CD4-positive, alpha-beta T cell (primary cell): ENCODE results near the gene FNDC3B. TPM values are rescaled to one million over a fixed set of nuclear protein-coding genes. Genes with fewer than 3 reads are reported as not detected.

Source experiments
- ATAC-seq: fragments of 200-7000 bp; cut with Tn5 transposase; one replicate; pipeline ENCODE4 v1.10.0; 2022; ENCODE audit warnings: mild to moderate bottlenecking; ENCODE audit not compliant: poor library complexity
- CTCF ChIA-PET: fragments of 350-600 bp; sonication (Branson Sonifier 250); formaldehyde crosslinking; loops from one replicate; lab custom pipeline; 2021; ENCODE audit warnings: antibody characterized with exemption, inconsistent platforms; lab: Charles Lee
- POLR2A ChIA-PET: fragments of 350-600 bp; sonication (Branson Sonifier 250); formaldehyde crosslinking; loops from one replicate; lab custom pipeline; 2021; ENCODE audit warnings: antibody characterized with exemption, inconsistent platforms; lab: Charles Lee
- DNase-seq, 14 experiments: peaks; one replicate each; pipeline ENCODE4 v3.0.0-alpha.2; 2013 to 2020; ENCODE audit warnings: mixed read lengths in 2 of 14
- H3K27ac ChIP-seq, 2 donors: one replicate each; pipeline versions ENCODE4 v1.5.1 to v1.7.0; 2013; ENCODE audit warnings: low read length in 2 of 2, low read depth in 1 of 2, mild to moderate bottlenecking in 1 of 2
- H3K27me3 ChIP-seq, 2 experiments: 1 replicate in 1 of 2; 2 replicates in 1 of 2; pipeline versions ENCODE4 v1.6.1 to v1.7.0; 2013; ENCODE audit warnings: low read length in 2 of 2, control low read depth in 1 of 2, mild to moderate bottlenecking in 1 of 2, moderate library complexity in 1 of 2; ENCODE audit not compliant: insufficient read depth in 2 of 2, control insufficient read depth in 1 of 2
- H3K36me3 ChIP-seq: one replicate; pipeline ENCODE4 v1.6.1; 2013; ENCODE audit warnings: low read length, control low read depth; ENCODE audit not compliant: insufficient read depth
- H3K4me1 ChIP-seq: one replicate; pipeline ENCODE4 v1.6.1; 2013; ENCODE audit warnings: low read length, control low read depth; ENCODE audit not compliant: insufficient read depth
- H3K4me3 ChIP-seq: one replicate; pipeline ENCODE4 v1.5.1; 2013; ENCODE audit warnings: mild to moderate bottlenecking, low read length, moderate library complexity
- H3K9me3 ChIP-seq, 2 experiments: 1 replicate in 1 of 2; 2 replicates in 1 of 2; pipeline versions ENCODE4 v1.6.1 to v1.7.0; 2013; ENCODE audit warnings: low read length in 2 of 2, mild to moderate bottlenecking in 2 of 2, control low read depth in 1 of 2, moderate library complexity in 1 of 2; ENCODE audit not compliant: control insufficient read depth in 1 of 2, insufficient read depth in 1 of 2
- H3K27ac Mint-ChIP-seq: one replicate; pipeline ENCODE4 v1.8.0; 2020; ENCODE audit warnings: mixed read lengths
- H3K27me3 Mint-ChIP-seq: one replicate; pipeline ENCODE4 v1.8.0; 2021; ENCODE audit warnings: mixed read lengths
- H3K36me3 Mint-ChIP-seq: one replicate; pipeline ENCODE4 v1.8.0; 2021; ENCODE audit warnings: low read depth, mixed read lengths
- H3K4me1 Mint-ChIP-seq: one replicate; pipeline ENCODE4 v1.8.0; 2021; ENCODE audit warnings: low read depth, mixed read lengths
- H3K4me3 Mint-ChIP-seq: one replicate; pipeline ENCODE4 v1.8.0; 2020; ENCODE audit warnings: mild to moderate bottlenecking, mixed read lengths
- H3K9me3 Mint-ChIP-seq: one replicate; pipeline ENCODE4 v1.8.0; 2020; ENCODE audit warnings: mixed read lengths
- CTCF ChIP-seq: fragments of 200-600 bp; IDR thresholded peaks from one replicate; pipeline ENCODE4 v1.8.0; 2022; ENCODE audit warnings: antibody characterized with exemption, mild to moderate bottlenecking
- intact Hi-C, 2 experiments: fragments of 100-400 bp; cut with DNase I in 1 of 2; cut with micrococcal nuclease in 1 of 2; formaldehyde crosslinking; loops; one replicate each; pipeline versions ENCODE4 v1.15.1 to v1.9.0; 2023 to 2025; cut with DNase I, micrococcal nuclease
- total RNA-seq, 174 experiments: library from RNA in 2 of 174; stranded (reverse) in 2 of 174; gene quantifications; one replicate each; pipeline ENCODE4 v1.2.3 and lab custom pipeline; 2021 to 2026

The FNDC3B gene
- total RNA-seq, 2 experiments from 2014 or later, result 26.1 to 28.7 TPM

- Mint-ChIP-seq H3K27me3 (no peaks in the 10 kb centered on the region), H3K4me3 (no peak overlapping the region), H3K36me3 (no peaks in the 10 kb centered on the region), H3K4me1 (peaks cover 27% of the 10 kb centered on the region), H3K9me3 (no peaks in the 10 kb centered on the region), H3K27ac (no peak overlapping the region)
- Histone ChIP-seq H3K4me3 (no peak overlapping the region), H3K4me1 (no peaks in the 10 kb centered on the region), H3K27me3 (no peaks in the 10 kb centered on the region), H3K36me3 (no peaks in the 10 kb centered on the region), H3K9me3 (no peaks in the 10 kb centered on the region), H3K27ac (no peak overlapping the region)
- intact Hi-C loops, result no loop called here
- ATAC-seq, result no peak
- no peak for TF ChIP-seq CTCF
- no peak for DNase-seq
- CTCF ChIA-PET, result interaction anchor here (0.6 to 1.4 kb wide), 3 partner anchors 19 to 902 kb away, joined by 3 to 4 read pairs (median 3); no protein-coding TSS in a partner anchor
- POLR2A ChIA-PET, result no interaction called here
These were observed 44.6 kb downstream of the FNDC3B start for GRCh38 chr3:172083995-172084409.

GRCh38 chr3:172084871-172085556, 45.6 kb downstream of the FNDC3B start:
- no peak for TF ChIP-seq CTCF
- no peak overlapping the region for H3K27ac Mint-ChIP-seq
- H3K27me3 Mint-ChIP-seq, result no peaks in the 10 kb centered on the region
- Histone ChIP-seq H3K4me3 (no peak overlapping the region), H3K36me3 (no peaks in the 10 kb centered on the region), H3K27me3 (no peaks in the 10 kb centered on the region), H3K9me3 (no peaks in the 10 kb centered on the region), H3K4me1 (no peaks in the 10 kb centered on the region), H3K27ac (no peak overlapping the region)
- H3K9me3 Mint-ChIP-seq, result no peaks in the 10 kb centered on the region
- intact Hi-C loops, result no loop called here
- ChIA-PET CTCF (interaction anchor here (1.1 to 1.4 kb wide), 2 partner anchors 12 to 22 kb away, joined by 3 read pairs; no protein-coding TSS in a partner anchor), POLR2A (interaction anchor here (0.7 kb wide), 1 partner anchor 49 kb away, joined by 3 read pairs; no protein-coding TSS in a partner anchor)
- H3K36me3 Mint-ChIP-seq, result no peaks in the 10 kb centered on the region
- DNase-seq, result no peak
- no peak for ATAC-seq
- H3K4me1 Mint-ChIP-seq, result peaks cover 20% of the 10 kb centered on the region
- H3K4me3 Mint-ChIP-seq, result no peak overlapping the region

- POLR2A ChIA-PET, result no interaction called here
- Histone ChIP-seq H3K9me3 (no peaks in the 10 kb centered on the region), H3K27me3 (no peaks in the 10 kb centered on the region), H3K4me1 (no peaks in the 10 kb centered on the region), H3K4me3 (no peak overlapping the region), H3K36me3 (no peaks in the 10 kb centered on the region), H3K27ac (no peak overlapping the region)
- Mint-ChIP-seq H3K4me3 (no peak overlapping the region), H3K27me3 (no peaks in the 10 kb centered on the region), H3K9me3 (no peaks in the 10 kb centered on the region), H3K4me1 (peaks cover 20% of the 10 kb centered on the region), H3K36me3 (no peaks in the 10 kb centered on the region), H3K27ac (no peak overlapping the region)
- no peak for DNase-seq
- CTCF ChIA-PET, result interaction anchor here (1.1 to 1.4 kb wide), 2 partner anchors 11 to 22 kb away, joined by 3 read pairs; no protein-coding TSS in a partner anchor
- ATAC-seq, result no peak
- intact Hi-C loops, result no loop called here
- TF ChIP-seq CTCF, result no peak
These were observed 46.1 kb downstream of the FNDC3B start for GRCh38 chr3:172085557-172085895.
